ENCODE results near the gene COL4A1. TPM values are rescaled to one million over a fixed set of nuclear protein-coding genes. Genes with fewer than 3 reads are reported as not detected.

Gene COL4A1
- total and polyA plus RNA-seq, 11 donors: 52.6 to 428 (median 184) TPM

GRCh38 chr13:110261166-110262081 is 45.5 kb downstream of the COL4A1 start:
- Histone ChIP-seq H3K9me3 (no peaks in the 10 kb centered on the region), H3K27ac (peak overlapping the region in 11 of 12 donors; percentile 57 to 80 (median 66)), H3K4me3 (no peak overlapping the region), H3K36me3 (no peaks in the 10 kb centered on the region), H3K4me1 (peaks cover 0 to 91% (median 72%) of the 10 kb centered on the region in 12 donors), H3K27me3 (no peaks in the 10 kb centered on the region)
- 69 to 77% (median 73%) methylated on average over 17 to 19 of the region's 19 CpGs for WGBS, 4 donors
- ATAC-seq (no peak), DNase-seq (peak in 1 of 5 donors; percentile 18)
- TF ChIP-seq, protein P1, sequence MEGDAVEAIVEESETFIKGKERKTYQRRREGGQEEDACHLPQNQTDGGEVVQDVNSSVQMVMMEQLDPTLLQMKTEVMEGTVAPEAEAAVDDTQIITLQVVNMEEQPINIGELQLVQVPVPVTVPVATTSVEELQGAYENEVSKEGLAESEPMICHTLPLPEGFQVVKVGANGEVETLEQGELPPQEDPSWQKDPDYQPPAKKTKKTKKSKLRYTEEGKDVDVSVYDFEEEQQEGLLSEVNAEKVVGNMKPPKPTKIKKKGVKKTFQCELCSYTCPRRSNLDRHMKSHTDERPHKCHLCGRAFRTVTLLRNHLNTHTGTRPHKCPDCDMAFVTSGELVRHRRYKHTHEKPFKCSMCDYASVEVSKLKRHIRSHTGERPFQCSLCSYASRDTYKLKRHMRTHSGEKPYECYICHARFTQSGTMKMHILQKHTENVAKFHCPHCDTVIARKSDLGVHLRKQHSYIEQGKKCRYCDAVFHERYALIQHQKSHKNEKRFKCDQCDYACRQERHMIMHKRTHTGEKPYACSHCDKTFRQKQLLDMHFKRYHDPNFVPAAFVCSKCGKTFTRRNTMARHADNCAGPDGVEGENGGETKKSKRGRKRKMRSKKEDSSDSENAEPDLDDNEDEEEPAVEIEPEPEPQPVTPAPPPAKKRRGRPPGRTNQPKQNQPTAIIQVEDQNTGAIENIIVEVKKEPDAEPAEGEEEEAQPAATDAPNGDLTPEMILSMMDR (IDR thresholded peaks at IDR 0.05): no peak
- no peak for TF ChIP-seq POLR2A (IDR thresholded peaks at IDR 0.05)
- intact Hi-C loops (cut with DNase I): loop anchor here in 1 of 10 donors (5.0 kb wide), 1 partner anchor 36 kb away; no protein-coding TSS in a partner anchor

- Histone ChIP-seq H3K27ac (peak overlapping the region in 9 of 12 donors; percentile 2 to 64 (median 24)), H3K4me1 (peaks cover 0 to 83% (median 58%) of the 10 kb centered on the region in 12 donors), H3K4me3 (no peak overlapping the region), H3K9me3 (no peaks in the 10 kb centered on the region), H3K36me3 (peaks cover 0 to 2% (median 0%) of the 10 kb centered on the region in 9 donors), H3K27me3 (no peaks in the 10 kb centered on the region)
- intact Hi-C loops (cut with DNase I): loop anchor here in 1 of 10 donors (5.0 kb wide), 1 partner anchor 38 kb away; no protein-coding TSS in a partner anchor
- ATAC-seq (no peak), DNase-seq (no peak)
- 65 to 72% (median 71%) methylated on average over 6 of the region's 6 CpGs for WGBS, 4 donors
- TF ChIP-seq, protein P1 (IDR thresholded peaks at IDR 0.05): no peak
- no peak for TF ChIP-seq POLR2A (IDR thresholded peaks at IDR 0.05)
Observed at GRCh38 chr13:110259651-110260050, 47.3 kb downstream of the COL4A1 start.

DNA sequence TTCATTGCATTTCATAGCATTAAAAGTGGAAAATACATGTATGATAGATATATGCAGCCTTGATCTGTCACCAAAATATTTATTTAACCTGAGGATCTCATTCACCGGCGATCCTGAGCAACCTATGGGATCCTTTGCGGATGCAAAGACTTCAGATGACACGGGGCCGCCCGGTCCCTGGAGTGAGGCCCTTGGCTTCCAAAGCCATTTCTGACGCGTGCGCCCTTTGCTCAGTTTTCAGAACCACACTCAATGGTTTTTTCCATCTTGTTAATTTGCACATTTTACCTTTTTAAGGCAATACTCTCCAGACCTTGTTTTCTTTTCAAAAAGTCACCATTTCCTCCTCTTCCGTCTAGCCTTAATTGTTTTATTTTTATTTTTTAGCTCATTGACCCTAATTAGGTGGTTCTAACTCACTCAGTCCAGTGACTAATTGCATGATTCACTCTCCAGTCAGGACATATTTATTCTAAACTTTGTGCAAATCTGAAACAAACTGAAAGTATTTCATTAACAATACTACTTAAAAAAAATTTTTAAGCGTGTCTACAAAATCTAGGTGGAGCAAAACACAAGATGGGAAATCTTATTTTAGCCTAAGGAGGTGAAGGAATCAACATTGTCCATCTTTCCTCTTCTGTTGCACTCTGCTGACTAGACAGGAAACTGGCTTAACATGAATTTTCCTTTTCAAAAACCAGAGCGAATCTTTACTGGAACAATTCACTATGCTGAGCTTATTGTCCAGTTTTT is 47.9 kb downstream of the COL4A1 start:
- peaks cover 0 to 2% (median 0%) of the 10 kb centered on the region in 9 donors for H3K36me3 ChIP-seq
- intact Hi-C loops (cut with DNase I): no loop called here
- H3K27ac ChIP-seq: peak overlapping the region in 10 of 12 donors; percentile 2 to 64 (median 26)
- 64 to 72% (median 69%) methylated on average over 12 of the region's 12 CpGs for WGBS, 4 donors
- ATAC-seq (peak in 2 of 4 donors; percentile 6 to 15), DNase-seq (peak in 1 of 5 donors; percentile 41)
- H3K9me3 ChIP-seq: no peaks in the 10 kb centered on the region
- H3K4me3 ChIP-seq: no peak overlapping the region
- peaks cover 0 to 82% (median 54%) of the 10 kb centered on the region in 12 donors for H3K4me1 ChIP-seq
- TF ChIP-seq, protein P1 (IDR thresholded peaks at IDR 0.05): no peak
- no peak for TF ChIP-seq POLR2A (IDR thresholded peaks at IDR 0.05)
- no peaks in the 10 kb centered on the region for H3K27me3 ChIP-seq

All from heart left ventricle (tissue), 16 donors.